Osteocyte (in vitro differentiated cells): Measurements from ENCODE around the gene ERCC6L2. TPM values are rescaled to one million over a fixed set of nuclear protein-coding genes. Genes with fewer than 3 reads are reported as not detected.

Experiments
- DNase-seq: peaks from one replicate; pipeline ENCODE4 v3.0.0; 2021; ENCODE audit warnings: mixed read lengths; ENCODE audit not compliant: unreplicated experiment; ENCODE audit errors: extremely low spot score
- H3K27ac Mint-ChIP-seq: one replicate; pipeline ENCODE4 v1.8.0; 2021; ENCODE audit warnings: mild to moderate bottlenecking, mixed read lengths; ENCODE audit not compliant: unreplicated experiment
- H3K27me3 Mint-ChIP-seq: one replicate; pipeline ENCODE4 v1.8.0; 2021; ENCODE audit warnings: mixed read lengths; ENCODE audit not compliant: unreplicated experiment
- H3K36me3 Mint-ChIP-seq: one replicate; pipeline ENCODE4 v1.8.0; 2021; ENCODE audit warnings: mixed read lengths; ENCODE audit not compliant: unreplicated experiment
- H3K4me1 Mint-ChIP-seq: one replicate; pipeline ENCODE4 v1.8.0; 2021; ENCODE audit warnings: mixed read lengths; ENCODE audit not compliant: unreplicated experiment
- H3K4me3 Mint-ChIP-seq: one replicate; pipeline ENCODE4 v1.8.0; 2021; ENCODE audit warnings: mild to moderate bottlenecking, moderate library complexity, mixed read lengths; ENCODE audit not compliant: unreplicated experiment
- H3K9me3 Mint-ChIP-seq: one replicate; pipeline ENCODE4 v1.8.0; 2021; ENCODE audit warnings: mixed read lengths; ENCODE audit not compliant: unreplicated experiment
- total RNA-seq: library from RNA; stranded (reverse); gene quantifications from 2 replicates; pipeline ENCODE4 v1.2.1, GENCODE V29; 2021
- TF ChIP-seq, protein P1 (sequence below): fragments of 200-600 bp; sonication (generic); IDR thresholded peaks from 2 replicates; pipeline ENCODE4 v1.5.0; 2021; ENCODE audit warnings: antibody characterized with exemption, mild to moderate bottlenecking, moderate library complexity

The ERCC6L2 gene
- total RNA-seq, 1 donor from 2014 or later, result 50.5 TPM

DNA sequence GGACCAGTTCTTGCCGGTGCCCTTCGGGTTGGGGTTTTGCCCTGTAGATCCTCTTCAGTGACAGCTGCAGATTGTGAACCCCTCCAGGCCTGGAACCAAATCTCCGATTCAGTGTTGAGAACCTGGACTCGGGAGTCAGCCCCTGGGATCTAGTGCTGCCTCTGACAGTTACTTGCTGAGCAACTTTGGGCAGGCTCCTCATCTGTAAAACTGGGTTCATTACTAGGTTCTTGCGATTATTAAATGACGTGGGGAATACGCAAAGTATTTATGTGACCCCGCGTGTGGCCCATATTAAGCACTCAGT, 600 bp downstream of the ERCC6L2 start:
- H3K36me3 Mint-ChIP-seq, result peaks cover 15% of the 10 kb centered on the region
- TF ChIP-seq, protein P1, sequence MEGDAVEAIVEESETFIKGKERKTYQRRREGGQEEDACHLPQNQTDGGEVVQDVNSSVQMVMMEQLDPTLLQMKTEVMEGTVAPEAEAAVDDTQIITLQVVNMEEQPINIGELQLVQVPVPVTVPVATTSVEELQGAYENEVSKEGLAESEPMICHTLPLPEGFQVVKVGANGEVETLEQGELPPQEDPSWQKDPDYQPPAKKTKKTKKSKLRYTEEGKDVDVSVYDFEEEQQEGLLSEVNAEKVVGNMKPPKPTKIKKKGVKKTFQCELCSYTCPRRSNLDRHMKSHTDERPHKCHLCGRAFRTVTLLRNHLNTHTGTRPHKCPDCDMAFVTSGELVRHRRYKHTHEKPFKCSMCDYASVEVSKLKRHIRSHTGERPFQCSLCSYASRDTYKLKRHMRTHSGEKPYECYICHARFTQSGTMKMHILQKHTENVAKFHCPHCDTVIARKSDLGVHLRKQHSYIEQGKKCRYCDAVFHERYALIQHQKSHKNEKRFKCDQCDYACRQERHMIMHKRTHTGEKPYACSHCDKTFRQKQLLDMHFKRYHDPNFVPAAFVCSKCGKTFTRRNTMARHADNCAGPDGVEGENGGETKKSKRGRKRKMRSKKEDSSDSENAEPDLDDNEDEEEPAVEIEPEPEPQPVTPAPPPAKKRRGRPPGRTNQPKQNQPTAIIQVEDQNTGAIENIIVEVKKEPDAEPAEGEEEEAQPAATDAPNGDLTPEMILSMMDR, result no peak
- no peaks in the 10 kb centered on the region for H3K27me3 Mint-ChIP-seq
- H3K9me3 Mint-ChIP-seq, result no peaks in the 10 kb centered on the region
- DNase-seq, result no peak
- H3K27ac Mint-ChIP-seq, result no peak overlapping the region
- peaks cover 27% of the 10 kb centered on the region for H3K4me1 Mint-ChIP-seq
- H3K4me3 Mint-ChIP-seq, result no peak overlapping the region

DNA sequence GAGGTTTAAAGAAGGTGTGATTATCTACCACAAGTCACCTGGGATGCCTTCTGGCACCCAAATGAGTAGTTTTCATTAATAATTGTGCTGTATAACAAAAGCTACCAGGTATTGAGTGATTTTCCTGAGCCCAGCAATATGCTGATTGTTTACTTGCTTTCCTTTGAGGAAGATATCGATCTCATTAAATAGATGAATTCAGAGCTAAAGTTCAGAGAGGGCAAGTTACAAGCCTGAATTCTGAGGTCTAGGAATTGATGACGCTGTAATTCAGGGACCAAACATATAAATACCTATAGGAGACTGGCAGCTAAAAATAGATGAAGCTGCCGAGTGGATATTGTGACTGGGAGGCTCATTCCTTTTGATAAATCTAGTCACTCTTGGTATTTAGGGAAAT, 1.1 kb downstream of the ERCC6L2 start:
- DNase-seq, result no peak
- Mint-ChIP-seq H3K4me1 (peaks cover 27% of the 10 kb centered on the region), H3K27ac (no peak overlapping the region)

DNA sequence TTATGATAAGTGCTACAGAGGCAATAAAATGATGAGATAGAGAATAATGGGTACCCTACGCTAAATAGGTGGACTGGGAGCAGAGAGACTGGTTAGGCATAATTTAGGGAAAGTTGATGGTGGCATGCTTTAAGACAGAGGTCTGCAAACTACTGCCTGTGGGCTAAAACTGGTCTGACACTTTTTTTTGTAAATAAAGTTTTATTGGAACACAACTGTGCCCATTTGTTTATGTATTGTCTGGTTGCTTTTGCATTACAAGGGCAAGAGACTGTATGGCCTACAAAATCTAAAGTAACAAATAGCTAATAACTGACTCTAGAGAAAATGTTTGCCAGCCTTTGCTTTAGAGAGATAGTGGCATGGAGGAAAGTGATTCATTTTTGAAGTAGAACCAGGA, 2.5 kb downstream of the ERCC6L2 start:
- Mint-ChIP-seq H3K4me1 (peaks cover 27% of the 10 kb centered on the region), H3K27ac (no peak overlapping the region), H3K9me3 (no peaks in the 10 kb centered on the region), H3K36me3 (peaks cover 2% of the 10 kb centered on the region), H3K4me3 (no peak overlapping the region), H3K27me3 (no peaks in the 10 kb centered on the region)
- no peak for DNase-seq
- TF ChIP-seq, protein P1, result no peak

More for the DNA sequence above, 1.1 kb downstream of the ERCC6L2 start:
- no peak overlapping the region for H3K4me3 Mint-ChIP-seq
- no peaks in the 10 kb centered on the region for H3K9me3 Mint-ChIP-seq
- H3K27me3 Mint-ChIP-seq, result no peaks in the 10 kb centered on the region
- TF ChIP-seq, protein P1, result no peak
- H3K36me3 Mint-ChIP-seq, result peaks cover 15% of the 10 kb centered on the region

DNA sequence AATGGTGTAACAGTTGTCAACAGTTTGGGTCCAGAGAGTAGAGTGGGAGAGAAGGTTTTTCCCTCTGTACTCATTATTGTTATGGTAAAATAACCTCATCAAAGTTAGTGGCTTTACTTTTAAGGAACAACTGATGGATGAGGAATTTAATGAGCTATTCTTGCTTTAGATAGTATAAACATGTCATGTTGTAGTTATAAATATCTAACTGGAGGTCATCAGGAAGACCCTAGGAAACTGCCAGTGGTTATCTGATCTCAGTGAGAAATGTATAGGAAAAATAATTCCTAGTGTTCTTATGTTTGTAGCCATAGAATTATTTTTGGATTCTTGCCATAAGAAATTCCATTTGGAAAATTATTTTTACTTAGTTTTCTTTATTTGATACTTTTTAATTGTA, 4.1 kb downstream of the ERCC6L2 start:
- Mint-ChIP-seq H3K4me1 (peaks cover 20% of the 10 kb centered on the region), H3K9me3 (no peaks in the 10 kb centered on the region)

DNA sequence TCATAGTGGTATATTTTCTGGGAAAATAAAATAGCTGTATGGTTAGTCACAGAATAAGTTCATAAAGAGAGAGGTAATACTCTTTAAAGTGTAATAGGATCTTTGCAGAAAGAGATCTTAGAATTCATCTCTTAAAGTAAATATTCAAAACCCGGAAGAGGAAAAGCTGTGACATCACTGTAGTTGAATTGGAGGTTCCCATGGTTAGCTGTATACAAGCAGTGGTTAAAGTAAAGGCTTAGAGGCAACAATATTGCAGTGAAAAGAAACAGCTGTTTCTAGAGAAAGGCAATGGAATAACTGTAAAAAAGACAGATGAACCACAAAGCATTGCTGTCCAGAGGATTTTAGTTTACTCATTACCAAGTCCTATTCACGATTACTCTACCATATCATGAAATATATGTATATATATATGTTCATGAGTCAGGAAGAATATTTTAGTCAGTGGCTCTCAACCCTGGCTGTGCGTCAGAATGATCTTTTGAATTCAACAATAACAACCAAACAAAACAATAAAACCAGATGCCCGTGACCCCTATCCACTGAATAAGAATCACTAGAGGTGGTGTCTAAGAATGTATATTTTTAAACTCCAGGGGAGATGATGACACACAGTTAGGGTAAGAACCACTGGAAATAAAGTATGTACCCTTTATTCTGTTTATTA, 4.7 kb downstream of the ERCC6L2 start:
- Mint-ChIP-seq H3K9me3 (no peaks in the 10 kb centered on the region), H3K36me3 (peaks cover 7% of the 10 kb centered on the region), H3K4me3 (peak overlapping the region; percentile 43), H3K4me1 (peaks cover 19% of the 10 kb centered on the region), H3K27me3 (no peaks in the 10 kb centered on the region), H3K27ac (peak overlapping the region; percentile 86)
- TF ChIP-seq, protein P1, result no peak
- DNase-seq, result no peak

More for the DNA sequence above, 4.1 kb downstream of the ERCC6L2 start:
- Mint-ChIP-seq H3K4me3 (peak overlapping the region; percentile 43), H3K36me3 (peaks cover 3% of the 10 kb centered on the region), H3K27ac (peak overlapping the region; percentile 86), H3K27me3 (no peaks in the 10 kb centered on the region)
- no peak for DNase-seq
- TF ChIP-seq, protein P1, result no peak
